OCI-LY1 (cell line): ENCODE measurements around the gene HS3ST2.

Experiments used
- H2AFZ ChIP-seq: fragments of 200-600 bp; sonication (generic), shearing (Covaris generic); 2 replicates; pipeline ENCODE4 v1.6.0; 2014; ENCODE audit warnings: antibody characterized with exemption, mild to moderate bottlenecking, low read length
- H3F3A ChIP-seq: fragments of 200-600 bp; sonication (generic), shearing (Covaris generic); 2 replicates; pipeline ENCODE4 v1.6.0; 2014; ENCODE audit warnings: mild to moderate bottlenecking, antibody characterized with exemption, low read length, moderate library complexity; ENCODE audit not compliant: insufficient read depth
- H3K27ac ChIP-seq: fragments of 200-600 bp; sonication (generic); 2 replicates; pipeline ENCODE4 v1.5.1; 2014; ENCODE audit warnings: low read length, mixed run types, mild to moderate bottlenecking, low read depth; ENCODE audit not compliant: poor library complexity, severe bottlenecking
- H3K27me3 ChIP-seq: fragments of 200-600 bp; sonication (generic); 2 replicates; pipeline ENCODE4 v1.6.0; 2014; ENCODE audit warnings: antibody characterized with exemption, mild to moderate bottlenecking, low read length, moderate library complexity; ENCODE audit not compliant: insufficient read depth
- H3K36me3 ChIP-seq: fragments of 200-600 bp; sonication (generic); 2 replicates; pipeline ENCODE4 v1.6.1; 2014; ENCODE audit warnings: mild to moderate bottlenecking, antibody characterized with exemption, low read length, moderate library complexity, mixed read lengths; ENCODE audit not compliant: insufficient read depth
- H3K4me1 ChIP-seq: fragments of 200-600 bp; sonication (generic); 2 replicates; pipeline ENCODE4 v1.5.1; 2014; ENCODE audit warnings: mild to moderate bottlenecking, low read length, moderate library complexity; ENCODE audit not compliant: insufficient read depth, severe bottlenecking
- H3K4me2 ChIP-seq: fragments of 200-600 bp; sonication (generic), shearing (Covaris generic); 2 replicates; pipeline ENCODE4 v1.6.1; 2014; ENCODE audit warnings: low read length
- H3K4me3 ChIP-seq: fragments of 200-600 bp; sonication (generic); 2 replicates; pipeline ENCODE4 v1.5.1; 2014; ENCODE audit warnings: low read length, low read depth, mild to moderate bottlenecking, mixed read lengths; ENCODE audit not compliant: poor library complexity, severe bottlenecking
- H3K79me2 ChIP-seq: fragments of 200-600 bp; shearing (Covaris generic); 2 replicates; pipeline ENCODE4 v1.6.1; 2016; ENCODE audit warnings: mixed run types, low read length, mixed read lengths; ENCODE audit not compliant: insufficient read depth
- H3K9ac ChIP-seq: fragments of 200-600 bp; sonication (generic), shearing (Covaris generic); 2 replicates; pipeline ENCODE4 v1.6.1; 2014; ENCODE audit warnings: mild to moderate bottlenecking, low read length, mixed read lengths
- H3K9me2 ChIP-seq: fragments of 200-600 bp; sonication (generic), shearing (Covaris generic); 2 replicates; pipeline ENCODE4 v1.6.1; 2014; ENCODE audit warnings: low read depth, mild to moderate bottlenecking, low read length, mixed read lengths
- H3K9me3 ChIP-seq: fragments of 200-600 bp; shearing (Covaris generic); 2 replicates; pipeline ENCODE4 v1.6.1; 2014; ENCODE audit warnings: low read length, mixed read lengths
- H4K20me1 ChIP-seq: fragments of 200-600 bp; sonication (generic), shearing (Covaris generic); 2 replicates; pipeline ENCODE4 v1.6.0; 2016; ENCODE audit warnings: mild to moderate bottlenecking, low read length; ENCODE audit not compliant: insufficient read depth
- CTCF ChIP-seq: fragments of 200-600 bp; sonication (generic), shearing (Covaris generic); IDR thresholded peaks from 2 replicates; pipeline ENCODE4 v1.5.1; 2017; ENCODE audit warnings: mild to moderate bottlenecking, antibody characterized with exemption, low read length, moderate library complexity, mixed read lengths
- EZH2 ChIP-seq: fragments of 200-600 bp; sonication (generic), shearing (Covaris generic); IDR thresholded peaks from 2 replicates; pipeline ENCODE4 v1.8.0; 2017; ENCODE audit warnings: borderline replicate concordance, mixed run types, mild to moderate bottlenecking, antibody characterized with exemption, low read length, moderate library complexity, mixed read lengths

Gene HS3ST2

DNA sequence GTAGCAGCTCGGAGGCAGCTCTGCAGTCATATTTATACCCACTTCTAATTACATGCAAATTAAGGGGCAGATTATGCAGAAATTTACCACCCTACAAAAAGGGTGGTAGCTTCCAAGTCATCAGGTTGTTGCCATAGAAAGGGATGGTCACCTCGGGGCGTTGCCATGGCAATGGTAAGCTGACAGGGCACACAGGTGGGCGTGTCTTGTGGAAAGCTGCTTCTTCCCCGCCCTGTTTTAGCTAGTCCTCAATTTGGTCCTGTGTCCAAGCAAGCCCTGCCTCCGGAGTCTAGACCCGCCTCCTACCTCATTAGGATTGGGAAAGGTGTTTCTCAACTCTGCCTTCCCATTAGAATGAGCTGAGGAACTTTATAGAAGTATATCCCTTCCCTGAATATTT is 98.7 kb downstream of the HS3ST2 start:
- no peak overlapping the region for H3K4me3 ChIP-seq
- no peaks in the 10 kb centered on the region for H3K79me2 ChIP-seq
- H4K20me1 ChIP-seq: no peaks in the 10 kb centered on the region
- no peaks in the 10 kb centered on the region for H3K9me2 ChIP-seq
- H2AFZ ChIP-seq: no peak overlapping the region
- no peaks in the 10 kb centered on the region for H3F3A ChIP-seq
- H3K4me1 ChIP-seq: no peaks in the 10 kb centered on the region
- no peak overlapping the region for H3K27ac ChIP-seq
- no peaks in the 10 kb centered on the region for H3K36me3 ChIP-seq
- TF ChIP-seq EZH2 (no peak), CTCF (no peak)
- no peaks in the 10 kb centered on the region for H3K27me3 ChIP-seq
- no peak overlapping the region for H3K4me2 ChIP-seq
- no peaks in the 10 kb centered on the region for H3K9me3 ChIP-seq
- H3K9ac ChIP-seq: no peak overlapping the region

GRCh38 chr16:22915003-22915402 is 101.0 kb downstream of the HS3ST2 start:
- TF ChIP-seq CTCF (no peak), EZH2 (no peak)
- H3K79me2 ChIP-seq: no peaks in the 10 kb centered on the region
- H4K20me1 ChIP-seq: no peaks in the 10 kb centered on the region
- H3F3A ChIP-seq: no peaks in the 10 kb centered on the region
- H3K9ac ChIP-seq: no peak overlapping the region
- H3K4me3 ChIP-seq: no peak overlapping the region
- no peak overlapping the region for H3K4me2 ChIP-seq
- no peaks in the 10 kb centered on the region for H3K4me1 ChIP-seq
- H3K36me3 ChIP-seq: no peaks in the 10 kb centered on the region
- no peaks in the 10 kb centered on the region for H3K9me3 ChIP-seq
- no peaks in the 10 kb centered on the region for H3K9me2 ChIP-seq
- H3K27me3 ChIP-seq: no peaks in the 10 kb centered on the region
- no peak overlapping the region for H2AFZ ChIP-seq
- H3K27ac ChIP-seq: no peak overlapping the region

DNA sequence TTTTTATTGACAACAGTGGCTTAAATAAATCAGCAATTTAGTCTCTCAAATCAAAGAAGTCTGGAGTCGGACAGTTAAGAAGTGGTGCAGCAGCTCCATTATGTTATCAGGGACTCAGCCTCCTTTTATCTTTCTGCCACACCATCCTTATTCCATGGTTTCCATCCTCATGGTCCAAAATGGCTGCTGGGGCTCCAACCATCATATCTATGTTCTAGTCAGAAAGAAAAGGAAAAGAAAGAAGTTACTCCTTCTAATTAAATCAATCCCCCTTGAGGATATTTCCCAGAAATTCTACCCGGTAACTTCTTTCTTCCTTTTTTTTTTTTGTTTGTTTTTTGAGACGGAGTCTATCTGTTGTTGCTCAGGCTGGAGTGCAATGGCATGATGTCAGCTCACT is 109.5 kb downstream of the HS3ST2 start:
- TF ChIP-seq CTCF (no peak), EZH2 (no peak)
- Histone ChIP-seq H3K9me2 (no peaks in the 10 kb centered on the region), H3F3A (no peaks in the 10 kb centered on the region), H2AFZ (no peak overlapping the region), H3K79me2 (no peaks in the 10 kb centered on the region), H3K36me3 (no peaks in the 10 kb centered on the region), H4K20me1 (no peaks in the 10 kb centered on the region), H3K27me3 (no peaks in the 10 kb centered on the region), H3K9me3 (no peaks in the 10 kb centered on the region), H3K4me2 (no peak overlapping the region), H3K27ac (no peak overlapping the region), H3K4me1 (no peaks in the 10 kb centered on the region), H3K4me3 (no peak overlapping the region), H3K9ac (no peak overlapping the region)
